Trophoblast cell (in vitro differentiated cells and primary cell): Measurements from ENCODE around the gene CCDC85C.
A peak's percentile ranks its signal among the peaks of the same experiment; 100 is the strongest.

Experiments used
- DNase-seq, 2 donors: peaks; one replicate each; pipeline ENCODE4 v3.0.0-alpha.2; 2016
- H2AFZ ChIP-seq: 2 replicates; pipeline ENCODE4 v1.6.1; 2013; ENCODE audit warnings: low read length, moderate library complexity, mild to moderate bottlenecking; ENCODE audit not compliant: insufficient read depth, poor library complexity
- H2AK5ac ChIP-seq: 2 replicates; pipeline ENCODE4 v1.6.1; 2013; ENCODE audit warnings: mild to moderate bottlenecking, low read length
- H2BK120ac ChIP-seq: 2 replicates; pipeline ENCODE4 v1.6.1; 2013; ENCODE audit warnings: low read length, mild to moderate bottlenecking, moderate library complexity; ENCODE audit not compliant: insufficient read depth, poor library complexity
- H2BK12ac ChIP-seq: 2 replicates; pipeline ENCODE4 v1.6.1; 2013; ENCODE audit warnings: mild to moderate bottlenecking, low read length, moderate library complexity
- H2BK5ac ChIP-seq: 2 replicates; pipeline ENCODE4 v1.6.1; 2013; ENCODE audit warnings: low read length, low read depth, moderate library complexity, mild to moderate bottlenecking; ENCODE audit not compliant: poor library complexity
- H3K14ac ChIP-seq: 2 replicates; pipeline ENCODE4 v1.6.1; 2013; ENCODE audit warnings: mild to moderate bottlenecking, low read length
- H3K18ac ChIP-seq: 2 replicates; pipeline ENCODE4 v1.6.1; 2013; ENCODE audit warnings: mild to moderate bottlenecking, low read length
- H3K23ac ChIP-seq: 2 replicates; pipeline ENCODE4 v1.6.1; 2013; ENCODE audit warnings: low read length
- H3K27ac ChIP-seq: 2 replicates; pipeline ENCODE4 v1.5.1; 2013; ENCODE audit warnings: low read depth, mild to moderate bottlenecking, inconsistent platforms, low read length, moderate library complexity
- H3K27me3 ChIP-seq: 2 replicates; pipeline ENCODE4 v1.6.1; 2013; ENCODE audit warnings: inconsistent platforms, mild to moderate bottlenecking, low read length, moderate library complexity; ENCODE audit not compliant: insufficient read depth
- H3K36me3 ChIP-seq, 2 experiments: 1 replicate in 1 of 2; 2 replicates in 1 of 2; pipeline ENCODE4 v1.6.1; 2013; ENCODE audit warnings: low read length in 2 of 2, mild to moderate bottlenecking in 2 of 2, moderate library complexity in 1 of 2; ENCODE audit not compliant: insufficient read depth in 2 of 2, control insufficient read depth in 1 of 2
- H3K4ac ChIP-seq: 2 replicates; pipeline ENCODE4 v1.6.1; 2013; ENCODE audit warnings: low read depth, mild to moderate bottlenecking, low read length, moderate library complexity
- H3K4me1 ChIP-seq, 2 experiments: 1 replicate in 1 of 2; 2 replicates in 1 of 2; pipeline ENCODE4 v1.6.1; 2013; ENCODE audit warnings: low read length in 2 of 2, mild to moderate bottlenecking in 2 of 2, moderate library complexity in 1 of 2; ENCODE audit not compliant: insufficient read depth in 2 of 2, control insufficient read depth in 1 of 2
- H3K4me2 ChIP-seq: 2 replicates; pipeline ENCODE4 v1.6.1; 2013; ENCODE audit warnings: inconsistent platforms, mild to moderate bottlenecking, low read length, moderate library complexity
- H3K4me3 ChIP-seq: 2 replicates; pipeline ENCODE4 v1.5.1; 2013; ENCODE audit warnings: mild to moderate bottlenecking, low read depth, low read length, inconsistent platforms
- H3K79me1 ChIP-seq: one replicate; pipeline ENCODE4 v1.6.1; 2013; ENCODE audit warnings: low read length
- H3K79me2 ChIP-seq: 2 replicates; pipeline ENCODE4 v1.6.1; 2013; ENCODE audit warnings: low read length, mild to moderate bottlenecking; ENCODE audit not compliant: control insufficient read depth, insufficient read depth, poor library complexity
- H3K9ac ChIP-seq: 2 replicates; pipeline ENCODE4 v1.6.1; 2013; ENCODE audit warnings: mild to moderate bottlenecking, low read length
- H3K9me3 ChIP-seq: 2 replicates; pipeline ENCODE4 v1.6.1; 2013; ENCODE audit warnings: low read depth, mild to moderate bottlenecking, control low read depth, inconsistent platforms, low read length; ENCODE audit not compliant: insufficient read depth
- H4K12ac ChIP-seq: 2 replicates; pipeline ENCODE4 v1.6.1; 2013; ENCODE audit warnings: low read depth, mild to moderate bottlenecking, low read length, moderate library complexity
- H4K8ac ChIP-seq: 2 replicates; pipeline ENCODE4 v1.6.1; 2013; ENCODE audit warnings: low read depth, mild to moderate bottlenecking, low read length, moderate library complexity
- H4K91ac ChIP-seq: one replicate; pipeline ENCODE4 v1.6.1; 2013; ENCODE audit warnings: low read depth, mild to moderate bottlenecking, low read length, moderate library complexity
- WGBS: extraction: QIAGEN DNeasy Blood & Tissue Kit; methylation state at CpG from one replicate; pipeline ENCODE4 v1.1.7; 2013; ENCODE audit warnings: missing lambda C conversion rate; ENCODE audit not compliant: insufficient read length, insufficient coverage; ENCODE audit errors: extremely low coverage; 5-methylcytosine and 5-hydroxymethylcytosine counted together

The CCDC85C gene

DNA sequence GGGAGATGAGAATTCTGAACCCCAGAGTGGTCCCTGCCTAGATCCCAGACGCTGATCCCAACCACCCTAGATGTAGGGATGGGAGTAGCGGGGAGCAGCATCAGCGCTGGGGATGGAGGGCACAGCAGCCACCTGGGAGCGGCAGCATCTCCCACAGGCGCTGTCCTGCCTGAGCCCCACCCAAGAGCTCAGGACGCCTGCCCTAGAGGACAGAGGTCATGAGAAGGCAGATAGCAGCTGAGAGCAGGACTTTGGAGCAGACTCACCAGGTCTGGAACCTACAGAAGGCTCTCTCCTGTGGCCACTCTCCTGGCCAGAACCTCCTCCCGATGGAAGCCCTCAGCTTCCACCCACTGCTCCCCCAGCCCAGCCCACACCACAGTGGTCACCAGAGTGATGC, 7.2 kb downstream of the CCDC85C start:
- H3K4ac ChIP-seq: peak overlapping the region; percentile 30
- H3K36me3 ChIP-seq: no peaks in the 10 kb centered on the region
- no peak overlapping the region for H4K12ac ChIP-seq
- no CpG with 5 or more reads among the region's 7 CpGs for WGBS
- H3K27ac ChIP-seq: no peak overlapping the region
- H3K4me2 ChIP-seq: no peak overlapping the region
- no peak overlapping the region for H3K18ac ChIP-seq
- peaks cover 21% of the 10 kb centered on the region for H3K79me2 ChIP-seq
- H2BK12ac ChIP-seq: no peak overlapping the region
- no peak overlapping the region for H3K4me3 ChIP-seq
- no peak overlapping the region for H3K23ac ChIP-seq
- peaks cover 6 to 14% of the 10 kb centered on the region in 2 experiments for H3K4me1 ChIP-seq
- no peaks in the 10 kb centered on the region for H3K9me3 ChIP-seq
- DNase-seq: no peak
- H2BK120ac ChIP-seq: no peak overlapping the region
- H2AFZ ChIP-seq: no peak overlapping the region
- H4K91ac ChIP-seq: no peak overlapping the region
- no peak overlapping the region for H2AK5ac ChIP-seq
- H3K27me3 ChIP-seq: no peaks in the 10 kb centered on the region
- no peak overlapping the region for H3K9ac ChIP-seq
- no peak overlapping the region for H2BK5ac ChIP-seq
- H3K14ac ChIP-seq: no peak overlapping the region
- no peaks in the 10 kb centered on the region for H3K79me1 ChIP-seq
- no peak overlapping the region for H4K8ac ChIP-seq

DNA sequence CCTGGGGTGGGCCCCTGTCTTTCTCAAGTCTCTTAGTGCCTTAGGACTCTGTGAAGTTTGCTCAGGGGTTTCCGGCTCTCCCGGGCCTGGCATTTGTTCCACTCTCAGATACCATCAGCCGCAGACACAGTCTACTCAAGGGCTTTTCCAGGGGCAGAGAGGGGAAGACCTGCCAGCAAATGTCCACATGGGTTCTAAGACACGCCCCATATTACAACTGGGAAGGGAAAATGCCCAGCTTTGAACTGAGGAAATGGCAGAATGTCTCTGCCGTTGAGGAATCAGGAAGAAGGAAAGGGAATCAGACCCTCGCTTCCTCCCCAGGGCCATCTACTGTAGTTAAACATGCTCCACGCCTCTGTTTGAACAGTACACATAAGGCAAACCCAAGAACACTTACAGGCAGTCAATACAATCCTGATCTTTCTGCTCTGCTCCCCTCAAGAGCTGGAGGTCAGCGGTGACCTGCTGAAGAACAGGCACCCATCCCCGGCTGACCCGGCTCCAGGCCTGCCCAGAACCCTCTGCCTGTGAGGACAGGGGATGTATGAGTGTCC, 7.9 kb downstream of the CCDC85C start:
- Histone ChIP-seq H4K8ac (no peak overlapping the region), H2BK120ac (no peak overlapping the region), H3K79me1 (no peaks in the 10 kb centered on the region), H3K4me1 (peaks cover 3 to 11% of the 10 kb centered on the region in 2 experiments), H2AK5ac (no peak overlapping the region), H3K9ac (no peak overlapping the region), H3K9me3 (no peaks in the 10 kb centered on the region), H2BK5ac (no peak overlapping the region), H2BK12ac (no peak overlapping the region), H3K18ac (no peak overlapping the region), H3K23ac (no peak overlapping the region), H3K4me3 (no peak overlapping the region), H4K91ac (no peak overlapping the region), H3K4ac (no peak overlapping the region), H3K4me2 (no peak overlapping the region), H3K79me2 (peaks cover 17% of the 10 kb centered on the region), H3K27me3 (no peaks in the 10 kb centered on the region), H3K27ac (no peak overlapping the region), H3K14ac (no peak overlapping the region), H3K36me3 (no peaks in the 10 kb centered on the region), H2AFZ (no peak overlapping the region), H4K12ac (no peak overlapping the region)
- WGBS: no CpG with 5 or more reads among the region's 10 CpGs
- DNase-seq: no peak

DNA sequence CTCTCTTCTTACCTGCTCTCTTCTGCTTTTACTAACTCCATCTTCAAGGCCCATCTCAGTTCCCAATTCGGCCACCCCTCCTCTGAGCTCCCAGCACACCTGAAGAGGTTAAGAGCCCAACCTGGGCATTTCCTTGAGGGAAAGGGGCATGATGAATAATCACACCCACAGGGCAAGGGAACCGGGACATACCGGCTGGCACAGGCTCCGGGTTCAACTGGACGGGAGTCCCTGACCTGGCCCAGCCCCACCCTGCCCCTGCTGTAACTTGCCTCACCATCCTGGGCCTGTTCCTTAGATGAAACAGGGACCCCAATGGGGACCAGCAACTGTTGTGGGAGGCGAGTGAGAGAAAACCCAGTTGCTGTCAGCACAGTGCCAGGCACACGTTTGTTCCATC, 8.5 kb downstream of the CCDC85C start:
- H3K36me3 ChIP-seq: no peaks in the 10 kb centered on the region
- no peak overlapping the region for H2AFZ ChIP-seq
- no peaks in the 10 kb centered on the region for H3K79me1 ChIP-seq
- no peak overlapping the region for H2AK5ac ChIP-seq
- H4K12ac ChIP-seq: no peak overlapping the region
- H3K27ac ChIP-seq: no peak overlapping the region
- no peak overlapping the region for H4K8ac ChIP-seq
- no peak overlapping the region for H3K18ac ChIP-seq
- no peak overlapping the region for H4K91ac ChIP-seq
- H2BK120ac ChIP-seq: no peak overlapping the region
- H3K4me1 ChIP-seq: peaks cover 5 to 16% of the 10 kb centered on the region in 2 experiments
- no peak overlapping the region for H3K4me2 ChIP-seq
- H3K79me2 ChIP-seq: peaks cover 16% of the 10 kb centered on the region
- no CpG with 5 or more reads among the region's 7 CpGs for WGBS
- H2BK12ac ChIP-seq: no peak overlapping the region
- H3K9ac ChIP-seq: no peak overlapping the region
- no peak overlapping the region for H3K23ac ChIP-seq
- no peaks in the 10 kb centered on the region for H3K27me3 ChIP-seq
- no peaks in the 10 kb centered on the region for H3K9me3 ChIP-seq
- no peak overlapping the region for H3K14ac ChIP-seq
- H3K4ac ChIP-seq: no peak overlapping the region
- DNase-seq: no peak
- no peak overlapping the region for H2BK5ac ChIP-seq
- no peak overlapping the region for H3K4me3 ChIP-seq

DNA sequence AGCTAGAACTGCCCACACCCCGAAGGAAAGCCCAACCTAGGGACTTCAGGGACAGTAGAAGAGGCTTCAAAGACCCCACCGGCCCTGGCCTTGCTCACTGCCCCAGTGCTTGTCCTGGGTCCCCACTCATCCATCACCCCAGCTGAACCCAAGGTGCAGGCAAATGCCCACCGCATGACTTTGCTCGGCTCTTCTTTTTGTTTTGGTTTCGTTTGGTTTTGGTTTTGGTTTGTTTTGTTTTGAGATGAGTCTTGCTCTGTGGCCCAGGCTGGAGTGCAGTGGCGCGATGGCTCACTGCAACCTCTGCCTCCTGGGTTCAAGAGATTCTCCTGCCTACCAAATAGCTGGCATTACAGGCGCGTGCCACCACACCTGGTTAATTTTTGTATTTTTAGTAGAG, 9.0 kb downstream of the CCDC85C start:
- no peak overlapping the region for H3K23ac ChIP-seq
- no peak overlapping the region for H2BK5ac ChIP-seq
- H3K4me3 ChIP-seq: no peak overlapping the region
- H3K4me2 ChIP-seq: no peak overlapping the region
- no peak overlapping the region for H4K12ac ChIP-seq
- no peak for DNase-seq
- H3K14ac ChIP-seq: no peak overlapping the region
- peaks cover 5 to 14% of the 10 kb centered on the region in 2 experiments for H3K4me1 ChIP-seq
- H3K27ac ChIP-seq: no peak overlapping the region
- H4K91ac ChIP-seq: no peak overlapping the region
- H3K4ac ChIP-seq: no peak overlapping the region
- H2BK12ac ChIP-seq: no peak overlapping the region
- no peak overlapping the region for H2AFZ ChIP-seq
- no CpG with 5 or more reads among the region's 9 CpGs for WGBS
- no peaks in the 10 kb centered on the region for H3K36me3 ChIP-seq
- no peak overlapping the region for H3K18ac ChIP-seq
- no peak overlapping the region for H2BK120ac ChIP-seq
- no peaks in the 10 kb centered on the region for H3K9me3 ChIP-seq
- peaks cover 2% of the 10 kb centered on the region for H3K79me1 ChIP-seq
- H3K27me3 ChIP-seq: no peaks in the 10 kb centered on the region
- H4K8ac ChIP-seq: no peak overlapping the region
- H2AK5ac ChIP-seq: no peak overlapping the region
- H3K79me2 ChIP-seq: peaks cover 14% of the 10 kb centered on the region
- no peak overlapping the region for H3K9ac ChIP-seq
